GM23338 (cell line): Measurements from ENCODE around the gene ROR1. TPM values are rescaled to one million over a fixed set of nuclear protein-coding genes. Genes with fewer than 3 reads are reported as not detected.

Experiments used
- ATAC-seq: fragments of 200-7000 bp; cut with Tn5 transposase; 3 replicates; pipeline ENCODE4 v1.9.1; 2020
- DNase-seq: peaks from one replicate; pipeline ENCODE4 v3.0.0-alpha.2; 2015; ENCODE audit warnings: low spot score
- H2AFZ ChIP-seq: fragments of 200-600 bp; sonication (generic); 2 replicates; pipeline ENCODE4 v1.8.0; 2016; ENCODE audit warnings: antibody characterized with exemption, mild to moderate bottlenecking, moderate library complexity
- H3F3A ChIP-seq: fragments of 200-600 bp; sonication (generic); replicated peaks from 2 replicates; pipeline ENCODE4 v1.8.0; 2017; ENCODE audit warnings: antibody characterized with exemption, mixed run types, low read depth
- H3K27ac ChIP-seq: fragments of 200-600 bp; sonication (generic); 2 replicates; pipeline ENCODE4 v1.6.1; 2016; ENCODE audit warnings: low read depth
- H3K27me3 ChIP-seq: fragments of 200-600 bp; sonication (generic); 2 replicates; pipeline ENCODE4 v1.8.0; 2016; ENCODE audit warnings: mild to moderate bottlenecking, mixed run types, moderate library complexity; ENCODE audit not compliant: insufficient read depth
- H3K36me3 ChIP-seq: fragments of 200-600 bp; sonication (generic); 2 replicates; pipeline ENCODE4 v1.8.0; 2016; ENCODE audit warnings: mild to moderate bottlenecking; ENCODE audit not compliant: insufficient read depth
- H3K4me1 ChIP-seq: fragments of 200-600 bp; sonication (generic); 2 replicates; pipeline ENCODE4 v1.8.0; 2016; ENCODE audit warnings: mild to moderate bottlenecking, moderate library complexity; ENCODE audit not compliant: insufficient read depth
- H3K4me2 ChIP-seq: fragments of 200-600 bp; sonication (generic); 2 replicates; pipeline ENCODE4 v1.7.1; 2017; ENCODE audit warnings: mixed run types
- H3K4me3 ChIP-seq: fragments of 200-600 bp; sonication (generic); 2 replicates; pipeline ENCODE4 v1.6.1; 2016; ENCODE audit warnings: mixed run types
- H3K79me2 ChIP-seq: fragments of 200-600 bp; sonication (generic); replicated peaks from 2 replicates; pipeline ENCODE4 v1.8.0; 2017; ENCODE audit warnings: mild to moderate bottlenecking; ENCODE audit not compliant: insufficient read depth
- H3K9me2 ChIP-seq: fragments of 200-600 bp; sonication (generic); 2 replicates; pipeline ENCODE4 v1.8.0; 2017; ENCODE audit not compliant: insufficient read depth
- H4K20me1 ChIP-seq: fragments of 200-600 bp; sonication (generic); replicated peaks from 2 replicates; pipeline ENCODE4 v1.8.0; 2017; ENCODE audit warnings: mild to moderate bottlenecking; ENCODE audit not compliant: insufficient read depth
- H3K27ac Mint-ChIP-seq: 2 replicates; pipeline ENCODE4 v1.8.0; 2020; ENCODE audit warnings: inconsistent platforms, mild to moderate bottlenecking, moderate library complexity, mixed read lengths
- H3K27me3 Mint-ChIP-seq: 3 replicates; pipeline ENCODE4 v1.8.0; 2022; ENCODE audit warnings: low read depth, mild to moderate bottlenecking, moderate library complexity, mixed read lengths, inconsistent platforms; ENCODE audit not compliant: insufficient read depth, poor library complexity
- H3K36me3 Mint-ChIP-seq: 3 replicates; pipeline ENCODE4 v1.8.0; 2021; ENCODE audit warnings: low read depth, mild to moderate bottlenecking, inconsistent platforms, moderate library complexity, mixed read lengths
- H3K4me1 Mint-ChIP-seq: 3 replicates; pipeline ENCODE4 v1.8.0; 2020; ENCODE audit warnings: mild to moderate bottlenecking, inconsistent platforms, mixed read lengths
- H3K4me3 Mint-ChIP-seq: 3 replicates; pipeline ENCODE4 v1.8.0; 2021; ENCODE audit warnings: moderate library complexity, mild to moderate bottlenecking, inconsistent platforms, mixed read lengths
- H3K9me3 Mint-ChIP-seq: 3 replicates; pipeline ENCODE4 v1.8.0; 2020; ENCODE audit warnings: moderate library complexity, mild to moderate bottlenecking, inconsistent platforms, mixed read lengths
- CREB1 ChIP-seq: fragments of 250-450 bp; sonication (Bioruptor Pico); IDR thresholded peaks from 2 replicates; pipeline ENCODE4 v1.5.0; 2020; ENCODE audit warnings: low read depth, mild to moderate bottlenecking, moderate library complexity
- ETS1 ChIP-seq: IDR thresholded peaks from 2 replicates; pipeline ENCODE4 v1.6.1; 2016; ENCODE audit warnings: antibody characterized with exemption
- ZNF331 ChIP-seq: fragments of 250-450 bp; sonication (Bioruptor Pico); IDR thresholded peaks from 2 replicates; pipeline ENCODE4 v1.5.0; 2020; ENCODE audit warnings: low read depth, mild to moderate bottlenecking, moderate library complexity
- polyA plus RNA-seq: library from polyadenylated mRNA; unstranded; fragments of >200 nt; fragmentation: Nextera tagmentation; extraction: Ambion mirVana; gene quantifications from 2 replicates; pipeline ENCODE4 v1.2.1, GENCODE V29; 2016
- total RNA-seq: library from RNA; depleted of rRNA; stranded (reverse); fragments of >200 nt; shearing (Covaris generic); gene quantifications from 2 replicates; pipeline ENCODE4 v1.2.3, GENCODE V29; 2014
- TF ChIP-seq, protein P1 (sequence below): IDR thresholded peaks from one replicate; pipeline ENCODE4 v1.6.1; 2018; ENCODE audit warnings: antibody characterized with exemption; ENCODE audit not compliant: unreplicated experiment
- TF ChIP-seq, protein P2 (sequence below), 2 experiments: fragments of 200-600 bp in 1 of 2; sonication (generic) in 1 of 2; conservative IDR thresholded peaks; 2 replicates each; pipeline versions ENCODE4 v1.5.1 to v1.6.1; 2016 to 2017; ENCODE audit warnings: antibody characterized with exemption in 2 of 2, low read depth in 2 of 2, mild to moderate bottlenecking in 2 of 2, moderate library complexity in 1 of 2

Gene ROR1
- total and polyA plus RNA-seq, 2 experiments from 2014 or later: 59.7 to 96.0 TPM

- H2AFZ ChIP-seq: no peak overlapping the region
- no peak overlapping the region for H3K27ac Mint-ChIP-seq
- H3K4me1 ChIP-seq: peaks cover 40% of the 10 kb centered on the region
- H3K36me3 Mint-ChIP-seq: peaks cover 1% of the 10 kb centered on the region; the same call in 1 of the 3 replicates
- no peaks in the 10 kb centered on the region for H3K27me3 Mint-ChIP-seq
- H3K9me2 ChIP-seq: no peaks in the 10 kb centered on the region
- DNase-seq (no peak), ATAC-seq (no peak)
- no peak overlapping the region for H3K4me3 ChIP-seq
- no peaks in the 10 kb centered on the region for H3F3A ChIP-seq
- H3K4me2 ChIP-seq: no peak overlapping the region
- H4K20me1 ChIP-seq: 0 out of 2 replicates have a peak, but pooled peaks cover 12% of the 10 kb centered on the region
- H3K27me3 ChIP-seq: no peaks in the 10 kb centered on the region
- no peaks in the 10 kb centered on the region for H3K36me3 ChIP-seq
- TF ChIP-seq, protein P1, sequence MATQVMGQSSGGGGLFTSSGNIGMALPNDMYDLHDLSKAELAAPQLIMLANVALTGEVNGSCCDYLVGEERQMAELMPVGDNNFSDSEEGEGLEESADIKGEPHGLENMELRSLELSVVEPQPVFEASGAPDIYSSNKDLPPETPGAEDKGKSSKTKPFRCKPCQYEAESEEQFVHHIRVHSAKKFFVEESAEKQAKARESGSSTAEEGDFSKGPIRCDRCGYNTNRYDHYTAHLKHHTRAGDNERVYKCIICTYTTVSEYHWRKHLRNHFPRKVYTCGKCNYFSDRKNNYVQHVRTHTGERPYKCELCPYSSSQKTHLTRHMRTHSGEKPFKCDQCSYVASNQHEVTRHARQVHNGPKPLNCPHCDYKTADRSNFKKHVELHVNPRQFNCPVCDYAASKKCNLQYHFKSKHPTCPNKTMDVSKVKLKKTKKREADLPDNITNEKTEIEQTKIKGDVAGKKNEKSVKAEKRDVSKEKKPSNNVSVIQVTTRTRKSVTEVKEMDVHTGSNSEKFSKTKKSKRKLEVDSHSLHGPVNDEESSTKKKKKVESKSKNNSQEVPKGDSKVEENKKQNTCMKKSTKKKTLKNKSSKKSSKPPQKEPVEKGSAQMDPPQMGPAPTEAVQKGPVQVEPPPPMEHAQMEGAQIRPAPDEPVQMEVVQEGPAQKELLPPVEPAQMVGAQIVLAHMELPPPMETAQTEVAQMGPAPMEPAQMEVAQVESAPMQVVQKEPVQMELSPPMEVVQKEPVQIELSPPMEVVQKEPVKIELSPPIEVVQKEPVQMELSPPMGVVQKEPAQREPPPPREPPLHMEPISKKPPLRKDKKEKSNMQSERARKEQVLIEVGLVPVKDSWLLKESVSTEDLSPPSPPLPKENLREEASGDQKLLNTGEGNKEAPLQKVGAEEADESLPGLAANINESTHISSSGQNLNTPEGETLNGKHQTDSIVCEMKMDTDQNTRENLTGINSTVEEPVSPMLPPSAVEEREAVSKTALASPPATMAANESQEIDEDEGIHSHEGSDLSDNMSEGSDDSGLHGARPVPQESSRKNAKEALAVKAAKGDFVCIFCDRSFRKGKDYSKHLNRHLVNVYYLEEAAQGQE: no peak
- H3K9me3 Mint-ChIP-seq: no peaks in the 10 kb centered on the region
- H3K27ac ChIP-seq: no peak overlapping the region
- peaks cover 55% of the 10 kb centered on the region for H3K4me1 Mint-ChIP-seq
- H3K4me3 Mint-ChIP-seq: no peak overlapping the region
- H3K79me2 ChIP-seq: peaks cover 52% of the 10 kb centered on the region
Measured at GRCh38 chr1:64043288-64043687, 269.5 kb downstream of the ROR1 start.

DNA sequence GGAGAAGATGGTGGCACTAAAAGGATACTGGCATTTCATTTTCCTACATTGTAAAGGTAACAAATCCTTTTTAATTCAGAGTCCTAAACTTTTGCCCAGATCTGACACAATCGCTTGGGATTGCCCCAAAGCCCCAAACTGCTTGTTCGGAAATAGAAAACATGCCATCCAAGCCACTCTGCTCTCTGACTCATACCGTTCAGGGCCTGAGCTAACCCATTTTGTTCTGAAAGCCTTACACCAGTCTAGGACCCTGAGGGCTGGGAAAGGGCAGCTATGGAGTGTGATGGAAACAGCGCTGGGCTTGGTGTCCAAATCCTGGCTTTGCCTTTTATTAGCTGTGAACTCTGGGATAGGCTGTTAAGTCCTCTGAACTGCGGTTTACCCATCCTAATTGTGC, 270.2 kb downstream of the ROR1 start:
- Histone ChIP-seq H2AFZ (no peak overlapping the region), H3K9me2 (no peaks in the 10 kb centered on the region), H3F3A (no peaks in the 10 kb centered on the region), H3K4me2 (no peak overlapping the region), H3K79me2 (peaks cover 51% of the 10 kb centered on the region), H3K27ac (no peak overlapping the region), H4K20me1 (0 out of 2 replicates have a peak, but pooled peaks cover 12% of the 10 kb centered on the region), H3K4me3 (no peak overlapping the region), H3K27me3 (no peaks in the 10 kb centered on the region), H3K36me3 (no peaks in the 10 kb centered on the region), H3K4me1 (peaks cover 33% of the 10 kb centered on the region)
- no peak overlapping the region for H3K27ac Mint-ChIP-seq
- no peaks in the 10 kb centered on the region for H3K36me3 Mint-ChIP-seq
- DNase-seq: no peak
- no peaks in the 10 kb centered on the region for H3K9me3 Mint-ChIP-seq
- no peak overlapping the region for H3K4me3 Mint-ChIP-seq
- H3K4me1 Mint-ChIP-seq: peaks cover 49% of the 10 kb centered on the region
- no peak for ATAC-seq
- no peaks in the 10 kb centered on the region for H3K27me3 Mint-ChIP-seq
- TF ChIP-seq, protein P2, sequence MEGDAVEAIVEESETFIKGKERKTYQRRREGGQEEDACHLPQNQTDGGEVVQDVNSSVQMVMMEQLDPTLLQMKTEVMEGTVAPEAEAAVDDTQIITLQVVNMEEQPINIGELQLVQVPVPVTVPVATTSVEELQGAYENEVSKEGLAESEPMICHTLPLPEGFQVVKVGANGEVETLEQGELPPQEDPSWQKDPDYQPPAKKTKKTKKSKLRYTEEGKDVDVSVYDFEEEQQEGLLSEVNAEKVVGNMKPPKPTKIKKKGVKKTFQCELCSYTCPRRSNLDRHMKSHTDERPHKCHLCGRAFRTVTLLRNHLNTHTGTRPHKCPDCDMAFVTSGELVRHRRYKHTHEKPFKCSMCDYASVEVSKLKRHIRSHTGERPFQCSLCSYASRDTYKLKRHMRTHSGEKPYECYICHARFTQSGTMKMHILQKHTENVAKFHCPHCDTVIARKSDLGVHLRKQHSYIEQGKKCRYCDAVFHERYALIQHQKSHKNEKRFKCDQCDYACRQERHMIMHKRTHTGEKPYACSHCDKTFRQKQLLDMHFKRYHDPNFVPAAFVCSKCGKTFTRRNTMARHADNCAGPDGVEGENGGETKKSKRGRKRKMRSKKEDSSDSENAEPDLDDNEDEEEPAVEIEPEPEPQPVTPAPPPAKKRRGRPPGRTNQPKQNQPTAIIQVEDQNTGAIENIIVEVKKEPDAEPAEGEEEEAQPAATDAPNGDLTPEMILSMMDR (conservative IDR thresholded peaks at IDR 0.05; ENCODE audit: low read depth in 2 of 2): no peak
- TF ChIP-seq, protein P1: no peak
- TF ChIP-seq ZNF331 (CRISPR knock-in tag): no peak
- TF ChIP-seq ETS1: no peak
- no peak for TF ChIP-seq CREB1
